Gastrocnemius medialis (tissue), 4 donors: ENCODE results near the gene OR14I1. TPM values are rescaled to one million over a fixed set of nuclear protein-coding genes. Genes with fewer than 3 reads are reported as not detected.
"Not testable (repeated sequence)": the region's sequence is repeated elsewhere in the genome, so short reads cannot be mapped to it uniquely, and the experiment has no call there.

Experiments
- ATAC-seq, 2 donors: fragments of 150-250 bp; one replicate each; pipeline ENCODE4 v1.9.1; 2016
- DNase-seq, 2 donors: peaks; one replicate each; pipeline ENCODE4 v3.0.0-alpha.2; 2019
- H3K27ac ChIP-seq, 4 donors: fragments of 200-600 bp; sonication (generic); 1 replicate in 1 of 4; 2 replicates in 3 of 4; pipeline ENCODE4 v1.5.1; 2016 to 2018; ENCODE audit warnings: mild to moderate bottlenecking in 2 of 4, moderate library complexity in 1 of 4
- H3K27me3 ChIP-seq, 3 donors: fragments of 200-600 bp; sonication (generic) in 2 of 3; 1 replicate in 1 of 3; 2 replicates in 2 of 3; pipeline versions ENCODE4 v1.5.1 to v1.6.0; 2016 to 2019; ENCODE audit warnings: mild to moderate bottlenecking in 1 of 3, moderate library complexity in 1 of 3
- H3K36me3 ChIP-seq, 2 donors: fragments of 200-600 bp; sonication (generic) in 1 of 2; one replicate each; pipeline ENCODE4 v1.5.1; 2017 to 2018
- H3K4me1 ChIP-seq, 2 donors: fragments of 200-600 bp; sonication (generic) in 1 of 2; one replicate each; pipeline ENCODE4 v1.5.1; 2016 to 2017; ENCODE audit warnings: mild to moderate bottlenecking in 2 of 2
- H3K4me3 ChIP-seq, 4 donors: fragments of 200-600 bp; sonication (generic) in 3 of 4; 1 replicate in 1 of 4; 2 replicates in 3 of 4; pipeline ENCODE4 v1.5.1; 2016 to 2019; ENCODE audit warnings: mild to moderate bottlenecking in 2 of 4
- H3K9me3 ChIP-seq, 3 donors: fragments of 200-600 bp; sonication (generic) in 2 of 3; 1 replicate in 1 of 3; 2 replicates in 2 of 3; pipeline ENCODE4 v1.5.1; 2016 to 2019
- CTCF ChIP-seq, 5 experiments: fragments of 450-650 bp in 3 of 5; fragments of 200-600 bp in 2 of 5; sonication (generic) in 2 of 5; IDR thresholded peaks in 4 of 5; conservative IDR thresholded peaks in 1 of 5; 1 replicate in 4 of 5; 2 replicates in 1 of 5; pipeline ENCODE4 v1.5.1; 2016 to 2019; ENCODE audit warnings: antibody characterized with exemption in 5 of 5, mild to moderate bottlenecking in 3 of 5, moderate library complexity in 3 of 5
- POLR2A ChIP-seq, 2 donors: fragments of 450-650 bp; IDR thresholded peaks; one replicate each; pipeline ENCODE4 v1.6.1; 2017; ENCODE audit warnings: antibody characterized with exemption in 2 of 2, mild to moderate bottlenecking in 2 of 2, moderate library complexity in 2 of 2
- in situ Hi-C, 4 donors: fragments of 200-750 bp; cut with MboI; loops; one replicate each; pipeline versions ENCODE4 v1.15.0 to v1.8.0; 2017; ENCODE audit warnings: low sequenced_read_pairs in 4 of 4
- intact Hi-C: fragments of 100-400 bp; cut with DNase I; formaldehyde crosslinking; loops from one replicate; pipeline ENCODE4 v1.15.1; 2023; ENCODE audit warnings: low total_unique reads
- total RNA-seq, 4 donors: library from RNA; depleted of rRNA; stranded (reverse); fragments of >200 nt; gene quantifications; one replicate each; pipeline versions ENCODE4 v1.1.0 to v1.2.3, GENCODE V29; 2016

OR14I1 gene
- total RNA-seq, 4 donors from 2014 or later = not detected

- intact Hi-C loops (no loop called here), in situ Hi-C loops (no loop called here)
- no peaks in the 10 kb centered on the region for H3K36me3 ChIP-seq
- peaks cover 0 to 3% (median 0%) of the 10 kb centered on the region in 3 donors for H3K27me3 ChIP-seq
- H3K27ac ChIP-seq = no peak overlapping the region
- TF ChIP-seq CTCF (IDR thresholded peaks at IDR 0.05 in 4 of 5, conservative IDR thresholded peaks at IDR 0.05 in 1 of 5) = no peak
- no peak for TF ChIP-seq POLR2A (IDR thresholded peaks at IDR 0.05)
- ATAC-seq = no peak
- H3K4me3 ChIP-seq = no peak overlapping the region
- H3K4me1 ChIP-seq = no peaks in the 10 kb centered on the region
- no peak for DNase-seq
- no peaks in the 10 kb centered on the region for H3K9me3 ChIP-seq
Measured at GRCh38 chr1:248681651-248682050, 20.9 kb downstream of the OR14I1 start.

GRCh38 chr1:248670003-248670402 lies 32.6 kb downstream of the OR14I1 start:
- Histone ChIP-seq H3K27me3 (no peaks in the 10 kb centered on the region), H3K4me3 (no peak overlapping the region), H3K4me1 (no peaks in the 10 kb centered on the region), H3K9me3 (no peaks in the 10 kb centered on the region), H3K27ac (no peak overlapping the region), H3K36me3 (no peaks in the 10 kb centered on the region)
- no peak for ATAC-seq
- in situ Hi-C loops (no loop called here), intact Hi-C loops (no loop called here)
- TF ChIP-seq CTCF (IDR thresholded peaks at IDR 0.05 in 4 of 5, conservative IDR thresholded peaks at IDR 0.05 in 1 of 5) (no peak), POLR2A (IDR thresholded peaks at IDR 0.05) (no peak)
- DNase-seq = no peak

GRCh38 chr1:248663453-248664328 lies 38.9 kb downstream of the OR14I1 start:
- H3K27ac ChIP-seq, H3K4me1 ChIP-seq, DNase-seq, H3K9me3 ChIP-seq, H3K27me3 ChIP-seq, H3K4me3 ChIP-seq, intact Hi-C loops, in situ Hi-C loops, H3K36me3 ChIP-seq, ATAC-seq: not testable (repeated sequence)

GRCh38 chr1:248656797-248657196 lies 45.8 kb downstream of the OR14I1 start:
- ATAC-seq, in situ Hi-C loops, H3K9me3 ChIP-seq, H3K4me3 ChIP-seq, H3K36me3 ChIP-seq, H3K27me3 ChIP-seq, intact Hi-C loops, H3K27ac ChIP-seq, H3K4me1 ChIP-seq, DNase-seq: not testable (repeated sequence)

DNA sequence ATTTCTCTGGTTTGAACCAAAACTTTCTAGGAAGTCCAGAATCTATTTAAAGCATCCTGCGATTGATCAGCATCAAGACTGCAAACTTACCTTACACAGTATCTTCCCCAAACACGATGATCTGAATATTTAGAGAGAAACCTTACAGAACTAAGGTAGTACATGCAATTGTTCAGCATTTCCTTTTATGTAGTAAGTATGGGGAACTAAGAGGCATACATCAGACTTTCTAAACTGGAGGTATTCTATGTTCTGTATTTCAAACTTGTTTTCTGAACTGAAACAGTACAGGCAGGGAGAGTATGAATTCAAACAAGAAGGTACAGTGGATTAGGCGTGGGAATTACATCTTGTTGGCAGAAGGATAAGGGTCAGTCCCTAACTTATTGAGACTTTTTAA lies 47.2 kb downstream of the OR14I1 start, which contains the start of gene OR2T27:
TSS of gene OR2T27 (minus strand) at position 175 of the 400 bp plus-strand sequence. CDS start 4,644 bp downstream, outside the sequence.
- in situ Hi-C loops, H3K27ac ChIP-seq, intact Hi-C loops, H3K4me1 ChIP-seq, H3K27me3 ChIP-seq, H3K9me3 ChIP-seq, DNase-seq, H3K36me3 ChIP-seq, ATAC-seq, H3K4me3 ChIP-seq: not testable (repeated sequence)

Other genes with a start within 250 kb of the OR14I1 start
- not detected for gene OR2T3, start 229.4 kb downstream of the OR14I1 start, total RNA-seq
- not detected for gene OR2T5, start 214.2 kb downstream of the OR14I1 start, total RNA-seq
- gene OR2G6, start 194.7 kb downstream of the OR14I1 start, total RNA-seq = not detected
- not detected for gene OR2T29, start 140.0 kb downstream of the OR14I1 start, total RNA-seq
- not detected for gene OR2T34, start 128.0 kb downstream of the OR14I1 start, total RNA-seq
- gene OR2T10, start 105.1 kb downstream of the OR14I1 start, total RNA-seq = not detected
- gene OR2T11, start 67.7 kb downstream of the OR14I1 start, total RNA-seq = not detected
- gene OR2T35, start 57.5 kb downstream of the OR14I1 start, total RNA-seq = not detected
- gene OR2T27, start 47.2 kb downstream of the OR14I1 start, total RNA-seq = not detected
- gene LYPD8, start 53.0 kb upstream of the OR14I1 start, total RNA-seq = 1 to 10 TPM in 1 of 4 donors, not detected in 3; 1.7 TPM
- 10 to 100 TPM; 15.7 to 26.4 (median 22.8) TPM for gene SH3BP5L, start 123.1 kb upstream of the OR14I1 start, total RNA-seq
- 10 to 100 TPM; 41.9 to 81.0 (median 59.0) TPM for gene ZNF672, start 135.5 kb upstream of the OR14I1 start, total RNA-seq
- gene ZNF692, start 156.3 kb upstream of the OR14I1 start, total RNA-seq = 10 to 100 TPM in 3 of 4 donors, 1 to 10 TPM in 1; 8.0 to 38.0 (median 13.9) TPM
- 1 to 10 TPM in 3 of 4 donors, under 1 TPM in 1; 0.22 to 2.8 (median 2.0) TPM for gene PGBD2, start 203.5 kb upstream of the OR14I1 start, total RNA-seq